HG02884 (cell line): ENCODE measurements around the gene KAZN.

ENCODE experiments used
- ATAC-seq: cut with Tn5 transposase; IDR thresholded peaks from one replicate; pipeline ENCODE4 v1.9.1; 2021; ENCODE audit warnings: mild to moderate bottlenecking, moderate library complexity; ENCODE audit not compliant: unreplicated experiment

Gene KAZN

DNA sequence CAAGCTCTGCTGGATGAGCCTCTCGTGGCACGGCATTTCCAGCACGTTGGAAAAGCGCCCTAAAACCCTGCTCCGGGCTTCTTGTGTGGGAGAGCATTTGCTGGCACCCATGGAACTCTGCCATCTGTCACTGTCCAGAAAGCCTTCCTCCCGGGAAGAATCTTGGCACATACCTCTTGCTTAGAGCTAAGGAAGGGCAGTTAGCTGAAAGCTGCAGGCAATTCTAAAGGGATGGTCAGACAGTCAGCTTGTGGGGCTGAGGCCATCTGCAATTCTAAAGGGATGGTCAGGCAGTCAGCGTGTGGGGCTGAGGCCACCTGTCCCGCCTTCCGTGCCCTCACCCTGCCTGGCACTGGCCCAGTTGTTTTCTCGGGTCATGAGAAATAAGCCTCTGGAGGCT, 416.0 kb downstream of the KAZN start:
- no peak for ATAC-seq

DNA sequence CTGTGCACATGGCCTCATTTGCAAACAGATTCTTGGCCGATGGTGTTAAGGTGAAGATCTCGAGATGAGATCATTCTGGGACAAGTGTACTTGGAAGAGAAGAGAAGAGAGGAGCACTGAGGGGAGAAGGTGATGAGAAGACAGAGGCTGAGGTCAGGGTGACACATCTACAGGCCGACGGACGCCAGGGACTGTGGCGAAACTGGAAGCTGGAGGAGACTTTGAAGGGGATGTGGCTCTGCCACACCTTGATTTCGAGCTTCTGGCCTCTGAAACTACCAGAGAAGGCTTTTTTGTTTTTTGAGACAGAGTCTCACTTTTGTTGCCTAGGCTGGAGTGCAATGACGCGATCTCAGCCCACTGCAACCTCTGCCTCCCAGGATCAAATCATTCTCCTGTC, 417.5 kb downstream of the KAZN start:
- no peak for ATAC-seq

DNA sequence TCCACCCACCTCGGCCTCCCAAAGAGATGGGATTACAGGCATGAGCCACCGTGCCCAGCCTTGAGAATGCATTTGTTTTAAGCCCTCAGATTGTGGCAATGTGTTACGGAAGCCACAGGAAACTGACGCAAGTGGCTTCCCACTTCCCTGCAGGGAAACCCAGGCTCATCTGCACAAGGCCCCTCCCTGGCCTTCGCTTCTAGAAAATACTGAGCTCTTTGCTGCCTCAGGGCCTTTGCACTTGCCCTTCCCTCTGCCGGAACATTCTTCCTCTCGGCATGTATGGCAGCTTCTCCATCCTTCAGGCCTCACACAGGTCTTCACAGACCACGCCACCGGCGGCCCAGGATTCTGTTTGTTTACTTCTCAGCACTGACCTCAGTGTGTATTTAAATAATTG, 418.0 kb downstream of the KAZN start:
- no peak for ATAC-seq

DNA sequence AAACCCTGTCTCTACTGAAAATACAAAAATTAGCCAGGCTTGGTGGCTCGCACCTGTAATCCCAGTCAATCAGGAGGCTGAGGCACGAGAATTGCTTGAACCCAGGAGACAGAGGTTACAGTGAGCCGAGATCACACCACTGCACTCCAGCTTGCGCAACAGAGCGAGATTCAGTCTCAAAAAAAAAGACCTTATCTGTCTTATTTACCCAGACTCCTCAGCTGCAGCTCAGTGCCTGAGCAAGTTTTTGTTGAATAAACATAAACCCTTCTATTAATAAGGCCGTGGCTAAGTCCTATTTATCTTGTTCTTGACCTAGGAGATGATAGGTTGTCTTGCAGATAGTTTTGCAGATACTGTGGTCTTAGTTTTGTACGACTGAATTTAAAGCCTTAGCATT, 418.6 kb downstream of the KAZN start:
- no peak for ATAC-seq

DNA sequence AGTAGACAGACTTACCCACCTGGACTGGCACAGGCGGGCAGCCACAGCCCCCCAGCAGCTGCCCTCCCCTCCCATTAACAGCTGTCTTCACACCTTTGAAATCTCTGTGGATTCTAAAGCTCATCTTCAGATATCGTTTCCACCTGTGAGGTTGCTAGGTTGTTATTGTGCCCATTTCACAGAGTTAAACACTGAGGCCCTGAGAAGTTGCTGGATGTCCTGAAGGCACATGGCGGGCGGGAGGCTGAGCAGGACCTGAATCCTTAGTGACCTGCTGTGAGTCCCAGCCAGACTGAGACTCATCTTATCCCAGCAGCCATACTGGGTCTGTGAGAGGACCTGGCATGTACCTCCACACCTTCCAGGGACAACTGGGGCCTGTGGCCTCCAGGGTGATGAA, 420.3 kb downstream of the KAZN start:
- no peak for ATAC-seq

DNA sequence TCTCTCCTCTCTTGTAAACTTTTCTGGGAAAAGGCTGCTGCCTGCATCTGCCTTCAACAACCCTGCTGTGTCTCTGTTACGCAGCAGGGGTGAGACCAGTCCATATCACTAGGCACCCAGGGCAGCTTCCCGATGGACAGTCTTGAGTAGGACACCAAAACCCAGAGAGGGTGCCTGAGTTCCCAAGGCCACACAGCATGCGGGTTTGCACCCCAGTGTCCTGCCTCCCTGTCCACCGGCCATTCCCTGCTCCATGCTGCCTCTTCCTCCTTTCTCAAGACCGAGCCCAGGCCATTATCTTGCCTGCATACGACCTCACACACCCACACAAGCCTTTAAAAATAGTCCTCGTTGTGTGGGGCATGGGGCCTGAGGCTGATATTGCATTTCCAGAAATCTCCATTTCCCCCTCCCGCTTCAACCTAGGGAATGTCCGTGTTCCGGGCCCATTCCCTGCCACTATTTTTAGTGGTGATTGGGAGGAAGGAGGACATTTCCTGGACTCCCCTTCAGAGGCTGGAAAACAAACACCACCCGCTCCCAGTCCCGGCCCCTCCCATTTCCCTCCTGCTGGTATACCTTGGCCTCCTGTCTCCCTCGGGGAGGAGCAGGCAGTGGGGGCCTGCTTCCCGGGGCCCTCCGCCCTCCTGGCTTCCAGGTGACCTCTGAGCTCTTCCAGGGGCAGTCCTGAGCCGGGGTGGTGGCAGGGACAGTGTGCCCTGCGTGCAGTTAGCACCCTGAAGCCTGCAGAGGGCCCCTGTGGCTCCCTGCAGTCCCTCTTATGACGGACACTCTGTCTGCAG, 422.7 kb downstream of the KAZN start:
- ATAC-seq = no peak

DNA sequence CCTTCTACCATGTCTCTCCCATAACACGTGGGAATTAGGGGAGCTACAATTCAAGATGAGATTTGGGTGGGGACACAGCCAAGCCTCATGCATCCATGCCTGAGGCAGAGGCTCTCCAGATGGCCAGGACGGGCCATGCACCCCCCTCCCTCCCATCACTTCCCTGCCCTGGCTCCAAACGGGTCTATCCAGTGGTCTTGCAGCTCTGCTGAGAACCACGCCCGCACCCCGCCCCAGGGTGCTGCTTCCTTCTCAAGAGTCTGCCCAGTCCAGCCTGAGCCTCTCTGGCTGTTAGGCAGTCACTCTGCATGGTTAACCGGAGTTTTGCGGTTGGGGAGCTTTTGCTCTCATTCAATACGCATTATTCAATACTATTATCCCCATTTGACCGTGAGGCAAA, 423.6 kb downstream of the KAZN start:
- ATAC-seq = no peak

DNA sequence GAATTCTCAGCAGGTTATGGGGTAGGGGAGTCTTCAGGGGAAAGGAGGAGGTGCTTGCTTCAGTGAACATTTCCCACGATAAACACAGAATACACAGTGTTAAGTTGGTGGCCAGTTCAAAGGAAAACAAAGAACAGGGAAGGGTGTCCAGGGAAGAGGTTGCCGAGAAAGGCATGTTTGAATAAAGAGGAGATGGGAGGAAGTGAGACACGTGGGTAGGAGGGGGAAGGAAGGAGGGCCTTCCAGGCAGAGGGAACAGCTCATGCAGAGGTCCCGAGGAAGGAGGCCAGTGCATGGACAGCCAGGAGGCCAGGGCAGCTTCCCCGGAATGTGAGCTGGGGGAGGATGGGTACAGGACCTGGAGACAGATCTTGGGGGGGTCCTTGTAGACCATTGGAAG, 424.7 kb downstream of the KAZN start:
- ATAC-seq = no peak

DNA sequence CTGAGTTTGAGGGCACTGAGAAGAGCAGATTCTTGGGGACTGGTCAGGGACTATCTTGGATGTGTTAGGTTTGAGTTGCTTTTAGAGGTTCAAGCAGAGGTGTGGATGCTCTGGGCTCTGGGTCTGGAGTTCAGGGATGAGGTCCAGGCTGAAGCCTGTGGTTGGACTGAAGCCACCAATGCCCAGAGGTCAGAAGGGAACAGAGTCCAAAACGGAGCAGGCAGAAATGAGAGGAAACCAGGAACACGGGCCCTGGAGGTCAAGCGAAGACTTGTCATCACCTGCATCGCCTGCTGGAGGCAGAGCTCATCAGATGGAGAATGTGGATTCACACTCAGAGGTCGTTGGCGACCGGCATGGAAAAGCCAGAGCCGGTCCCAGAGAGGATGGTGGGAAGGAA, 425.5 kb downstream of the KAZN start:
- ATAC-seq = no peak

DNA sequence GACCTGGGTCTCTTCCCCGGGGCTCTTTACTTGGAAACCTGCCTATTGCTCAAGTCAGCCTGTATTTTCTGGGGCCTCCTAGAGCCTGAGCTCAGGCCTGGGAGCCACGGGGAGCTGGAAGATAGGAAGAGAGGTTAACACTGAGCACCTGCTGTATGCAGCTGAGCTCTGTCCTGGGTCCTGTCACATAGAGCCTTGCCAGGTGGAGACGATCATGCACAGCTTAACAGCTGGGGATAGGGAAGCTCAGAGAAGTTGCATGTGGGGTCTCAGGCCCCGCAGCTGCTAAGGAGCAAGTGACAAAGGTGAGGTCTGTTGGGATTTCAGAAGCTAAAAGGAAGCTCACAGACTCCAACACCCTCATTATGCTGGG, 427.6 kb downstream of the KAZN start:
- ATAC-seq = no peak

DNA sequence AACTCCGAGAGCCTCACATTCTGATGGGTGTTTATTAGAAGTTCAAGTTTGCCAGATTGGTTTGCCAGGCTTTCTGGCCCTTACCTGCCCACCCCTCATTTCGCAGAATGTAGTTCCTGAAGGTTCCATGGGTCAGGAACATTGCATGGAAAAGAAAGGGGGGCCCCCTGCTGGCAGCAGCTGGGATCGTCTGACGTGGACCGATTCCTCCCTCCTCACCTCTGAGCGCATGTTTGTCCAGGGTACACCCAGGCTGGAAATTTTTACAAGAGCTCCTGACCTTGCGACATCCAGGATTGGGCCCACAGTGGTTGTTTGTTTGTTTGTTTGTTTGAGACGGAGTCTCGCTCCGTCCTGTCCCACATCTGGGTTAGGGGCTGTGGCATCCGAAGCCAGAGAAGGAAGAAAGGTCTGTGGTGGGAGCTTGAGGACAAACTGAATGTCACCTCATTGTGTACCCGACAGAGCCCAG, 429.1 kb downstream of the KAZN start:
- no peak for ATAC-seq

DNA sequence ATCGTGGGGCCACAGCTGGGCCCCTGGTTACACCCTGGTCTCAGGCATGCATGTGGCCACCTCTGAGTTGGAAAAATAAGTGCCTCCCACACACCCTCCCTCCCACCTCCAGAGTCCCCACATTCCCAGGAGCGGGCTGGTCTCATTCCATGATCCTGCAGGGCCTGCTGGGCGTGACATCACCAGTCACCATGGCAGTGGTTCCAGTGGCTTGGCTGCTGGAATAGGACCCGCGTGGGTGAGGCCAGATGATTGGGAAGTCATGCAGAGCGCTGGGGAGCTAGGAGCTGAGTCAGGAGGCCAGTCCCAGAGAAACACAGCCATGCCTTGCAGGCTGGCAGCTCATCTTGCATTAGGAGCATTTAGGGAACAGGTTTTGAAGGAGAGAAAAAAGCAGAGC, 429.6 kb downstream of the KAZN start:
- no peak for ATAC-seq

DNA sequence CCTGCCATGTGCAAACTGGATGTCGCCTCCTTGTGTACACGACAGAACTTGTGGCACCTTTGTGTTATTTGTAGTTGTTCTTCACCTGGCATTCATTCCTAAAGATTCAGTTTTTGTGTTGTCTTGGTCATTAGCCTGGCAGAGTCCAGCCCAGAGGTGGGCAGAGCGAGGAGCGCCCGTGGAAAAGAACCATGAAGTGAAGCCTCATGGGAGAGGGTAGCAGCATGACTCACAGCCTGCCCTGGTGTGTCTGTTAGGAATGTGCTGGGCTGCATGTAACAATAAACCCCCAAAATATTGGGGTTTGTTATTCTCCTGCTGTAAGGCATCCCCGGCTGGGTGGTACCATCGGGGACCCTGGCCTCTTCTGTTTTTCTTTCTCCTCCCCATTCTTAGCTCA, 430.1 kb downstream of the KAZN start:
- no peak for ATAC-seq

DNA sequence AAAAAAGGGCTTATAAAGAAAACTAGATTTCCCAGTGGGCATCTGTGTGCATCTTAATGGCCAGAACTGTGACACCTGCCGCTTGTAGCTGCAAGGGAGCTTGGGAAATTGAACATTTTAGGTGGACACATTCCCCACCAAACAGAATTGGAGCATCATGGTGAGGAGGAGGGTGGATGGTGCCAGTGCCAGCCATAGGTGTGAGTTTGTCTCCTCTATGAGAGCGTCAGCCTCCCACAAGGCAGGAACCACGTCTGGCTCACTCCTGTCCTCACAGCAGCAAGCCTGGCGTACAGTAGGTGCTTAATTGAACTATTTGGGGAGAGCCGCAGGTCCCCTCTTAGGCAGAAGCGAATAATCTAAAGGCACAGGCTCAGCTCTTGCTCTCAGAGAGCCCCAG, 430.6 kb downstream of the KAZN start:
- ATAC-seq = no peak

DNA sequence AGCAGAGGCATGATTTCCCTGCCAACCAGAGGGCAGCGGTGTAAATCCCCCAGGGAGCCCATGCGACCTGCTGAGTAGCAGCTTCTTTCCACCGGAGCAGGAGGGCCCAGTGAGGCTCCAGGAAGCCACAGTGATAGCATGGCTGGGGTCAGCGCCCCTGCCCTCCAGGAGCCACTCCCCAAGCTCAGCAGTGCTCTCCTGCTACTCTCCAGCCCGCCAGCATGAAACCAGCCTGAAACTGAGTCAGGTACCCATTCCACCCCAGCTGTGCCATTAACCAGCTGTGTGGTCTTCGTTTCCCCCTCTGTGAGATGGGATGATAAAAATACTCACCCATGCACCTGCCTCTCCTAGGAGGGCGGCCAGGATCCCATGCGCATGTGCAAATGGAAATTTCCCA, 431.3 kb downstream of the KAZN start:
- ATAC-seq = no peak

DNA sequence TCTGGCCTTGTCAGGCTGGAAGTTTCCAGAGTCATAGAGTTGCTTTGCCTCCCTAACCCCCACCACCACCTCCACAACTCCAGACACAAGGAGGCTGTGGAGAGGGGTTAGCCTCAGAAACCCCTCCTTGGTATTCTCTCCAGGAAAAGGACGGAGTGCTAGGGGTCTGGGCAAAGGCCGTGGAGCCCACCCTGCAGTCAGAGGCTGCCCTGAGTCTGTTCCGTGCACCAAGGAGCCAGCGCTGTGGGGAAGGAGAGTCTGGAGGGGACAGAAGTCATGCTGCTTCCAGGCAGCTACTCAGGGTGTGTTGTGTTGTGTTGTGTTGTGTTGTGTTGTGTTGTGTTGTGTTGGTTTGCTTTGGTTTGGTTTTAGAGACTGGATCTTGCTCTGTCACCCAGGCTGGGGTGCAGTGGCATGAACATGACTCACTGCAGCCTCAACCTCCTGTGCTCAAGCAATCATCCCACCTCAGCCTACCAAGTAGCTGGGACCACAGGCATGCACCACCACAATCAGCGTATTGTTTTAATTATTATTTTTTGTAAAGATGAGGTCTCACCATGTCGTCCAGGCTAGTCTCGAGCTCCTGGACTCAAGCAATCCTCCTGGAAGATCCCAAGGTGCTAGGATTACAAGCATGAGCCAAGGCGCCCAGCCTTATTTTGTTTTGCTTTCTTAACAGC, 432.9 kb downstream of the KAZN start:
- ATAC-seq = no peak

DNA sequence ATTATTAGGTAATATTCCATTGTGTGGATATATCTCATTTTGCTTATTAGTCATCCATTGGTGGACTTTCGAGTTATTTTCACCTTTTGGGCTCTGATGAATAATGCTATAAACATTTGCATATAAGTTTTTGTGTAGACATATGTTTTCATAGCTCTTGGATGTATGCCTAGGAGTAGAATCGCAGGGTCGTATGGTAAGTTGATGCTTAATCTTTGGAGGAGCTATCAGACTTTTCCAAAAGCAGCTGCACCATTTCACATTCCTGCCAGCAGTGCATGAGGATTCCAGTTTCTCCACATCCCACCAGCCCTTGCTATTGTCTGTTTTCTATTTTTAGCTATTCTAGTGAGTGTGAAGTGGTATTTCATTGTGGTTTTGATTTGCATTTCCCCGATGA, 434.8 kb downstream of the KAZN start:
- ATAC-seq = no peak

DNA sequence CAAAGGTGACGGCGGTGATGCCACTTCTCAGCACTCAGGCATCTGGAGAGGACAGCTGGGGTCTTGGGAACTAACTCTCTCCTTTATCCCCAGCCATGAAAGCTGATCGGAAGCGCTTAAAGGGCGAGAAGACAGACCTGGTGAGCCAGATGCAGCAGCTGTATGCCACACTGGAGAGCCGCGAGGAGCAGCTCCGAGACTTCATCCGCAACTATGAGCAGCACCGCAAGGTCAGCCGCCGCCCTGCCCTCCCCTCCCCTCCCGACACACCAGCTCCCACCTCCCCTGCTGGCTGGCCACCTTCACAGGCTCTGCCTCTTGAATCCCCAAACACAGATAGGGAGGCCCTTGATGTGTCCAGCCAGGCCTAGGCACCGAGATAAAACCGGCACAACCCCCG, 436.2 kb downstream of the KAZN start:
- no peak for ATAC-seq

DNA sequence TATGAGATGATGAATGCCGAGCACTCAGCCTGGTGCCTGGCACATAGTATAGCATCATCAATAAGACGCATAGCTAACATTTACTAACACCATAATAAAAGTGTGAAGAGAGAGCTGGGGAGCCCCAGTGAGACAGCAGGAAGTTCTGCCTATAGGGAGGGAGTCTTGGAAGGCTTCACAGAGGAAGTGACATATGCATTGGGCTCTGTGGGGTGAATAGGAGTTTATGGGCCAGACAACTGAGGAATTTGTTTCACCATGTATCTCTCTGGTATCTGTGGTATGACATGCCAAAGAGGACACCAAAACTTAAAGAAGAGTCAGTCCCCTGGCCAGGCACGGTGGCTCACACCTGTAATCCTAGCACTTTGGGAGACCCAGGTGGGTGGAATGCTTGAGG, 436.8 kb downstream of the KAZN start:
- ATAC-seq = no peak

DNA sequence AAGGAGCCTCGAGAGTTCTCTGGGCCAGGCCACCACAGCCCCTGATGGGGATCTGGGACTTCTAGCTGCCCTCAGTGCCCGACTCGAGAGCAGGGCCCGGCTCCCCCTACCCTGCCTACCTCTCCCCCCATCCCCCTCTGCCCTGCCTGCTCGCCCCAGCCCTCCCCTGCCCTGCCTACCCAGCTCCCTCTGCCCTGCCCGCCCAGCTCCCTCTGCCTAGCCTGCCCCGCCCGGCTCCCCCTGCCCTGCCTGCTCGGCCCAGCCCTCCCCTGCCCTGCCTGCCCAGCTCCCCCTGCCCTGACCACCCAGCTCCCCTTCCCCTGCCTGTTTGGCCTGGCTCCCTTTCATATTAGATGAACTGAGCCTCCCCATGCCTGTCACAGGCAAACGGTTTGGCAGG, 437.6 kb downstream of the KAZN start:
- ATAC-seq = no peak

DNA sequence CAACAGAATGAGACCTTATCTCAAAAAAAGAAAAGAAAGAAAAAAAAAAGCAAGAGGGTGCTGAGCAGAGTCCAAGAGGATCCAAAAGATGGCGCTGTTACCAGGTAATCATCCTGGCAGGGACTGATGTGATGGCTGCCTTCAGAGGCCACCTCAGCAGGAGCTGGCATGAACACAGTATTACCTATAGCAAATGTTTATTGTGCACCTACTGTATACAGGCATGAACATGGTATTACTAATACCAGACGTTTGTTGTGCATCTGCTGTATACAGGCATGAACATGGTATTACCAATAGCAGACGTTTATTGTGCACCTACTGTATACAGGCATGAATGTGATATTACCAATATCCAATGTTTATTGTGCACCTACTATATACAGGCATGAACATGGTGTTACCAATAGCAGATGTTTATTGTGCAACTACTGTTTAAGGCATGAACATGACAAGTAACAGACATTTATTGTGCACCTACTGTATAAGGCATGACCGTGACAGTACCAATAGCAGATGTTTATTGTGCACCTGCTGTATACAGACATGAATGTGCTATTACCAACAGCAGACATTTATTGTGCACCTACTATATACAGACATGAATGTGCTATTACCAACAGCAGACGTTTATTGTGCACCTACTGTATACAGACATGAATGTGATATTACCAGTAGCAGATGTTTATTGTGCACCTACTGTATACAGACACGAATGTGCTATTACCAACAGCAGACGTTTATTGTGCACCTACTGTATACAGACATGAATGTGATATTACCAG, 439.9 kb downstream of the KAZN start:
- ATAC-seq = no peak
